Measurements from ENCODE around the gene VPS51.

Gene VPS51

GRCh38 chr11:65132988-65133700 is 37.1 kb downstream of the VPS51 start:
- peak overlapping the region; percentile 99 for H3K27ac ChIP-seq (ENCODE audit: low read depth, low read length)
- peaks cover 4 to 50% (median 49%) of the 10 kb centered on the region in 5 donors for H3K36me3 ChIP-seq (ENCODE audit: control insufficient read depth in 5 of 5, insufficient read depth in 5 of 5, low read length in 5 of 5)
- H3K9ac ChIP-seq (ENCODE audit: low read length in 5 of 5) = peak overlapping the region; percentile 75 to 98 (median 97)

GRCh38 chr11:65133724-65134123 is 37.7 kb downstream of the VPS51 start:
- peaks cover 4 to 44% (median 43%) of the 10 kb centered on the region in 5 donors for H3K36me3 ChIP-seq (ENCODE audit: control insufficient read depth in 5 of 5, insufficient read depth in 5 of 5, low read length in 5 of 5)
- peak overlapping the region; percentile 75 to 98 (median 97) for H3K9ac ChIP-seq (ENCODE audit: low read length in 5 of 5)
- peaks cover 9 to 34% (median 31%) of the 10 kb centered on the region in 5 donors for H3K4me1 ChIP-seq (ENCODE audit: control insufficient read depth in 5 of 5, insufficient read depth in 5 of 5, low read length in 5 of 5)
- H3K27ac ChIP-seq (ENCODE audit: low read depth, low read length) = peak overlapping the region; percentile 99
- peak overlapping the region; percentile 93 to 95 (median 94) for H3K4me3 ChIP-seq (ENCODE audit: low read depth in 1 of 5, low read length in 5 of 5)
- no peaks in the 10 kb centered on the region for H3K9me3 ChIP-seq (ENCODE audit: control insufficient read depth in 5 of 5, low read length in 5 of 5)
- no peaks in the 10 kb centered on the region for H3K27me3 ChIP-seq (ENCODE audit: control insufficient read depth in 5 of 5, insufficient read depth in 4 of 5, low read length in 5 of 5)

More at GRCh38 chr11:65132988-65133700, 37.1 kb downstream of the VPS51 start:
- no peaks in the 10 kb centered on the region for H3K27me3 ChIP-seq (ENCODE audit: control insufficient read depth in 5 of 5, insufficient read depth in 4 of 5, low read length in 5 of 5)
- H3K4me1 ChIP-seq (ENCODE audit: control insufficient read depth in 5 of 5, insufficient read depth in 5 of 5, low read length in 5 of 5) = peaks cover 9 to 34% (median 31%) of the 10 kb centered on the region in 5 donors
- H3K4me3 ChIP-seq (ENCODE audit: low read depth in 1 of 5, low read length in 5 of 5) = peak overlapping the region; percentile 93 to 95 (median 94)
- no peaks in the 10 kb centered on the region for H3K9me3 ChIP-seq (ENCODE audit: control insufficient read depth in 5 of 5, low read length in 5 of 5)

- peaks cover 9 to 34% (median 31%) of the 10 kb centered on the region in 5 donors for H3K4me1 ChIP-seq (ENCODE audit: control insufficient read depth in 5 of 5, insufficient read depth in 5 of 5, low read length in 5 of 5)
- H3K9me3 ChIP-seq (ENCODE audit: control insufficient read depth in 5 of 5, low read length in 5 of 5) = no peaks in the 10 kb centered on the region
- H3K27me3 ChIP-seq (ENCODE audit: control insufficient read depth in 5 of 5, insufficient read depth in 4 of 5, low read length in 5 of 5) = no peaks in the 10 kb centered on the region
- H3K27ac ChIP-seq (ENCODE audit: low read depth, low read length) = peak within 1 kb of the TSS; percentile 99
- peaks cover 0 to 37% (median 37%) of the 10 kb centered on the region in 5 donors for H3K36me3 ChIP-seq (ENCODE audit: control insufficient read depth in 5 of 5, insufficient read depth in 5 of 5, low read length in 5 of 5)
- H3K9ac ChIP-seq (ENCODE audit: low read length in 5 of 5) = peak within 1 kb of the TSS; percentile 75 to 98 (median 97)
- H3K4me3 ChIP-seq (ENCODE audit: low read depth in 1 of 5, low read length in 5 of 5) = peak within 1 kb of the TSS; percentile 93 to 95 (median 94)
Observed at GRCh38 chr11:65134240-65134951, 38.4 kb downstream of the VPS51 start, which contains the start of gene SYVN1. TSS of gene SYVN1 (minus strand) at chr11:65134519. CDS start at chr11:65133601, 918 bp downstream.

- Histone ChIP-seq H3K36me3 (ENCODE audit: control insufficient read depth in 5 of 5, insufficient read depth in 5 of 5, low read length in 5 of 5) (peaks cover 0 to 30% (median 30%) of the 10 kb centered on the region in 5 donors), H3K27me3 (ENCODE audit: control insufficient read depth in 5 of 5, insufficient read depth in 4 of 5, low read length in 5 of 5) (no peaks in the 10 kb centered on the region), H3K27ac (ENCODE audit: low read depth, low read length) (peak overlapping the region; percentile 99), H3K4me3 (ENCODE audit: low read depth in 1 of 5, low read length in 5 of 5) (peak overlapping the region; percentile 87 to 95 (median 94)), H3K9me3 (ENCODE audit: control insufficient read depth in 5 of 5, low read length in 5 of 5) (no peaks in the 10 kb centered on the region), H3K4me1 (ENCODE audit: control insufficient read depth in 5 of 5, insufficient read depth in 5 of 5, low read length in 5 of 5) (peaks cover 9 to 34% (median 31%) of the 10 kb centered on the region in 5 donors), H3K9ac (ENCODE audit: low read length in 5 of 5) (peak overlapping the region; percentile 75 to 98 (median 97))
Observed at GRCh38 chr11:65134952-65135632, 39.1 kb downstream of the VPS51 start.

GRCh38 chr11:65135633-65136145 is 39.7 kb downstream of the VPS51 start:
- Histone ChIP-seq H3K4me3 (ENCODE audit: low read depth in 1 of 5, low read length in 5 of 5) (peak overlapping the region; percentile 87 to 95 (median 94)), H3K27me3 (ENCODE audit: control insufficient read depth in 5 of 5, insufficient read depth in 4 of 5, low read length in 5 of 5) (no peaks in the 10 kb centered on the region), H3K36me3 (ENCODE audit: control insufficient read depth in 5 of 5, insufficient read depth in 5 of 5, low read length in 5 of 5) (peaks cover 0 to 25% (median 24%) of the 10 kb centered on the region in 5 donors), H3K9ac (ENCODE audit: low read length in 5 of 5) (peak overlapping the region in 3 of 5 donors; percentile 93 to 98 (median 97)), H3K27ac (ENCODE audit: low read depth, low read length) (peak overlapping the region; percentile 99), H3K4me1 (ENCODE audit: control insufficient read depth in 5 of 5, insufficient read depth in 5 of 5, low read length in 5 of 5) (peaks cover 9 to 34% (median 31%) of the 10 kb centered on the region in 5 donors), H3K9me3 (ENCODE audit: control insufficient read depth in 5 of 5, low read length in 5 of 5) (no peaks in the 10 kb centered on the region)

- H3K4me1 ChIP-seq (ENCODE audit: control insufficient read depth in 5 of 5, insufficient read depth in 5 of 5, low read length in 5 of 5) = peaks cover 9 to 34% (median 31%) of the 10 kb centered on the region in 5 donors
- H3K4me3 ChIP-seq (ENCODE audit: low read depth in 1 of 5, low read length in 5 of 5) = no peak overlapping the region
- peaks cover 0 to 1% (median 0%) of the 10 kb centered on the region in 5 donors for H3K27me3 ChIP-seq (ENCODE audit: control insufficient read depth in 5 of 5, insufficient read depth in 4 of 5, low read length in 5 of 5)
- H3K36me3 ChIP-seq (ENCODE audit: control insufficient read depth in 5 of 5, insufficient read depth in 5 of 5, low read length in 5 of 5) = peaks cover 0 to 16% (median 15%) of the 10 kb centered on the region in 5 donors
- H3K9me3 ChIP-seq (ENCODE audit: control insufficient read depth in 5 of 5, low read length in 5 of 5) = no peaks in the 10 kb centered on the region
- no peak overlapping the region for H3K9ac ChIP-seq (ENCODE audit: low read length in 5 of 5)
- no peak overlapping the region for H3K27ac ChIP-seq (ENCODE audit: low read depth, low read length)
Observed at GRCh38 chr11:65136515-65137096, 40.6 kb downstream of the VPS51 start.

GRCh38 chr11:65141896-65142494 is 46.0 kb downstream of the VPS51 start:
- Histone ChIP-seq H3K4me3 (ENCODE audit: low read depth in 1 of 5, low read length in 5 of 5) (no peak overlapping the region), H3K9ac (ENCODE audit: low read length in 5 of 5) (no peak overlapping the region), H3K4me1 (ENCODE audit: control insufficient read depth in 5 of 5, insufficient read depth in 5 of 5, low read length in 5 of 5) (no peaks in the 10 kb centered on the region), H3K36me3 (ENCODE audit: control insufficient read depth in 5 of 5, insufficient read depth in 5 of 5, low read length in 5 of 5) (no peaks in the 10 kb centered on the region), H3K27me3 (ENCODE audit: control insufficient read depth in 5 of 5, insufficient read depth in 4 of 5, low read length in 5 of 5) (peaks cover 0 to 3% (median 0%) of the 10 kb centered on the region in 5 donors), H3K9me3 (ENCODE audit: control insufficient read depth in 5 of 5, low read length in 5 of 5) (no peaks in the 10 kb centered on the region), H3K27ac (ENCODE audit: low read depth, low read length) (no peak overlapping the region)

GRCh38 chr11:65147352-65148075 is 51.5 kb downstream of the VPS51 start:
- peaks cover 0 to 11% (median 8%) of the 10 kb centered on the region in 5 donors for H3K4me1 ChIP-seq (ENCODE audit: control insufficient read depth in 5 of 5, insufficient read depth in 5 of 5, low read length in 5 of 5)

More at GRCh38 chr11:65147352-65148075, 51.5 kb downstream of the VPS51 start:
- no peak overlapping the region for H3K9ac ChIP-seq (ENCODE audit: low read length in 5 of 5)
- H3K27ac ChIP-seq (ENCODE audit: low read depth, low read length) = no peak overlapping the region
- H3K36me3 ChIP-seq (ENCODE audit: control insufficient read depth in 5 of 5, insufficient read depth in 5 of 5, low read length in 5 of 5) = no peaks in the 10 kb centered on the region
- H3K4me3 ChIP-seq (ENCODE audit: low read depth in 1 of 5, low read length in 5 of 5) = no peak overlapping the region
- no peaks in the 10 kb centered on the region for H3K27me3 ChIP-seq (ENCODE audit: control insufficient read depth in 5 of 5, insufficient read depth in 4 of 5, low read length in 5 of 5)
- peaks cover 0 to 4% (median 0%) of the 10 kb centered on the region in 5 donors for H3K9me3 ChIP-seq (ENCODE audit: control insufficient read depth in 5 of 5, low read length in 5 of 5)

Measured in subcutaneous abdominal adipose tissue (tissue), 5 donors.